Astrocyte of the cerebellum (primary cell): ENCODE measurements around the gene PAGR1.

Experiments used
- DNase-seq: peaks from one replicate; pipeline ENCODE4 v3.0.0-alpha.2; 2011; ENCODE audit warnings: low read depth
- H3K4me3 ChIP-seq: 2 replicates; pipeline ENCODE4 v1.5.1; 2011; ENCODE audit warnings: mild to moderate bottlenecking, low read depth, low read length, moderate library complexity
- CTCF ChIP-seq: IDR thresholded peaks from 2 replicates; pipeline ENCODE4 v1.5.1; 2012; ENCODE audit warnings: low read length, low read depth, moderate library complexity, mild to moderate bottlenecking; ENCODE audit errors: missing control alignments
- in situ Hi-C: cut with HindIII; loops from 2 replicates; pipeline ENCODE4 v1.10.0; 2017; ENCODE audit warnings: low sequenced_read_pairs

PAGR1 gene

GRCh38 chr16:29815032-29815721, 775 bp upstream of the PAGR1 start:
- no peak for DNase-seq
- no peak for TF ChIP-seq CTCF
- H3K4me3 ChIP-seq, result peak overlapping the region; percentile 77
- in situ Hi-C loops, result no loop called here

GRCh38 chr16:29816694-29817441, 916 bp downstream of the PAGR1 start:
- H3K4me3 ChIP-seq, result peak overlapping the region; percentile 77
- peak; percentile 30 for TF ChIP-seq CTCF
- DNase-seq, result no peak
- in situ Hi-C loops, result no loop called here

DNA sequence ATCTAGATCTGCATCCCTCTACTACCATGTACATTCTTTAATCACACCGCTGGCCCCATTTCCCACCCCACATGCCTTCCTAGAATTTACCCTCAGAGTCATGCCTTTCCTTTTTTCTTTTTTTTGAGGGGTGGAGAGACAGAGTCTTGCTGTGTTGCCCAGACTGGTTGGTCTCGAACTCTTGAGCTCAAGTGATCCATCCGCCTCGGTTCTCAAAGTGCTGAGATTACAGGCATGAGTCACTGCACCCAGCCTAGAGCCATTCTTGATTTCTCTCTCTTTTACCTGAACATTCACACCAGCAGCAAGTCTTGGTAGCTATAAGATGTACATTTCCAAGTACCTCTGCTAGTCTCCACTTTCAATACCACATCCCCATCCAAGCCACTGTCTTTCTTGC, 2.1 kb downstream of the PAGR1 start:
- in situ Hi-C loops, result no loop called here
- no peak overlapping the region for H3K4me3 ChIP-seq
- no peak for DNase-seq
- no peak for TF ChIP-seq CTCF

GRCh38 chr16:29819506-29819905, 3.6 kb downstream of the PAGR1 start:
- peak overlapping the region; percentile 76 for H3K4me3 ChIP-seq
- DNase-seq, result no peak
- TF ChIP-seq CTCF, result peak; percentile 19
- in situ Hi-C loops, result no loop called here

- H3K4me3 ChIP-seq, result peak within 1 kb of the TSS; percentile 76
- TF ChIP-seq CTCF, result no peak
- no peak for DNase-seq
- in situ Hi-C loops, result no loop called here
Observed at GRCh38 chr16:29820271-29820701, 4.3 kb downstream of the PAGR1 start, which contains the start of gene MVP. Gene MVP (plus strand): TSS chr16:29820462. CDS start chr16:29830550, 10,088 bp downstream.

GRCh38 chr16:29820730-29821642, 5.0 kb downstream of the PAGR1 start:
- in situ Hi-C loops, result no loop called here
- no peak for TF ChIP-seq CTCF
- DNase-seq, result no peak

More at GRCh38 chr16:29820730-29821642, 5.0 kb downstream of the PAGR1 start:
- H3K4me3 ChIP-seq, result peak overlapping the region; percentile 76
